HG02623 (cell line): ENCODE results near the gene DMAC1.

ENCODE experiments used
- ATAC-seq: cut with Tn5 transposase; IDR thresholded peaks from one replicate; pipeline ENCODE4 v1.9.1; 2021; ENCODE audit warnings: moderate library complexity; ENCODE audit not compliant: unreplicated experiment

Gene DMAC1

GRCh38 chr9:7799234-7799943, at the start of gene DMAC1:
TSS of gene DMAC1 (minus strand) at chr9:7799778. CDS start at chr9:7799734, 44 bp downstream.
- peak; percentile 91 for ATAC-seq

GRCh38 chr9:7849362-7849761, 49.8 kb upstream of the DMAC1 start:
- ATAC-seq: no peak

GRCh38 chr9:7848498-7848897, 48.9 kb upstream of the DMAC1 start:
- ATAC-seq: no peak

- ATAC-seq: peak; percentile 71
These were observed 44.7 kb upstream of the DMAC1 start for GRCh38 chr9:7844242-7844641.

GRCh38 chr9:7841831-7842230, 42.3 kb upstream of the DMAC1 start:
- no peak for ATAC-seq

GRCh38 chr9:7834531-7834930, 35.0 kb upstream of the DMAC1 start:
- ATAC-seq: no peak

GRCh38 chr9:7828334-7828733, 28.8 kb upstream of the DMAC1 start:
- ATAC-seq: no peak

- no peak for ATAC-seq
These were observed 28.2 kb upstream of the DMAC1 start for GRCh38 chr9:7827792-7828191.

GRCh38 chr9:7827056-7827455, 27.5 kb upstream of the DMAC1 start:
- no peak for ATAC-seq

- ATAC-seq: no peak
These were observed 24.1 kb upstream of the DMAC1 start for GRCh38 chr9:7823651-7824050.

- ATAC-seq: no peak
These were observed 20.4 kb upstream of the DMAC1 start for GRCh38 chr9:7819984-7820383.

GRCh38 chr9:7816021-7816420, 16.4 kb upstream of the DMAC1 start:
- ATAC-seq: no peak

GRCh38 chr9:7813030-7813429, 13.5 kb upstream of the DMAC1 start:
- ATAC-seq: no peak

GRCh38 chr9:7811677-7812076, 12.1 kb upstream of the DMAC1 start:
- ATAC-seq: no peak

GRCh38 chr9:7802666-7803065, 3.1 kb upstream of the DMAC1 start:
- no peak for ATAC-seq

- ATAC-seq: peak; percentile 9
These were observed 337 bp upstream of the DMAC1 start for GRCh38 chr9:7799944-7800285.

GRCh38 chr9:7794196-7794595, 5.4 kb downstream of the DMAC1 start:
- no peak for ATAC-seq

GRCh38 chr9:7791394-7791793, 8.2 kb downstream of the DMAC1 start:
- no peak for ATAC-seq

GRCh38 chr9:7790819-7791182, 8.8 kb downstream of the DMAC1 start:
- ATAC-seq: no peak

- no peak for ATAC-seq
These were observed 9.4 kb downstream of the DMAC1 start for GRCh38 chr9:7790022-7790818.

- no peak for ATAC-seq
These were observed 10.8 kb downstream of the DMAC1 start for GRCh38 chr9:7788772-7789171.

GRCh38 chr9:7785813-7786212, 13.8 kb downstream of the DMAC1 start:
- no peak for ATAC-seq

GRCh38 chr9:7784472-7784871, 15.1 kb downstream of the DMAC1 start:
- no peak for ATAC-seq
